ENCODE results near the gene CHN1. TPM values are rescaled to one million over a fixed set of nuclear protein-coding genes. Genes with fewer than 3 reads are reported as not detected.

The CHN1 gene
- total RNA-seq, 1 experiment from 2014 or later: 61.4 TPM

- no peak for DNase-seq (ENCODE audit: low read depth)
These were observed 6.3 kb upstream of the CHN1 start for GRCh38 chr2:175011505-175011904.

GRCh38 chr2:175010848-175011254, 5.7 kb upstream of the CHN1 start:
- DNase-seq (ENCODE audit: low read depth): no peak

GRCh38 chr2:175009917-175010621, 4.9 kb upstream of the CHN1 start:
- no peak for DNase-seq (ENCODE audit: low read depth)

- no peak for DNase-seq (ENCODE audit: low read depth)
These were observed 3.8 kb upstream of the CHN1 start for GRCh38 chr2:175008801-175009495.

- DNase-seq (ENCODE audit: low read depth): no peak
These were observed 2.8 kb upstream of the CHN1 start for GRCh38 chr2:175008009-175008408.

GRCh38 chr2:175007510-175007909, 2.3 kb upstream of the CHN1 start:
- no peak for DNase-seq (ENCODE audit: low read depth)

- DNase-seq (ENCODE audit: low read depth): no peak
These were observed 1.1 kb upstream of the CHN1 start for GRCh38 chr2:175006281-175006680.

- no peak for DNase-seq (ENCODE audit: low read depth)
These were observed 618 bp upstream of the CHN1 start for GRCh38 chr2:175005733-175006264.

GRCh38 chr2:175004730-175004979, 526 bp downstream of the CHN1 start:
- DNase-seq (ENCODE audit: low read depth): no peak

GRCh38 chr2:175003875-175004729, 1.1 kb downstream of the CHN1 start:
- DNase-seq (ENCODE audit: low read depth): peak; percentile 55

- peak; percentile 78 for DNase-seq (ENCODE audit: low read depth)
These were observed 2.5 kb downstream of the CHN1 start for GRCh38 chr2:175002547-175003274.

- no peak for DNase-seq (ENCODE audit: low read depth)
These were observed 3.6 kb downstream of the CHN1 start for GRCh38 chr2:175001566-175001965.

GRCh38 chr2:174997110-174997509, 8.1 kb downstream of the CHN1 start:
- DNase-seq (ENCODE audit: low read depth): no peak

- no peak for DNase-seq (ENCODE audit: low read depth)
These were observed 8.6 kb downstream of the CHN1 start for GRCh38 chr2:174996622-174997021.

GRCh38 chr2:174994381-174994780, 10.8 kb downstream of the CHN1 start:
- DNase-seq (ENCODE audit: low read depth): no peak

- no peak for DNase-seq (ENCODE audit: low read depth)
These were observed 12.3 kb downstream of the CHN1 start for GRCh38 chr2:174992886-174993285.

- DNase-seq (ENCODE audit: low read depth): peak; percentile 36
These were observed 19.6 kb downstream of the CHN1 start for GRCh38 chr2:174985614-174986013.

GRCh38 chr2:174984561-174984960, 20.6 kb downstream of the CHN1 start:
- no peak for DNase-seq (ENCODE audit: low read depth)

GRCh38 chr2:174981331-174981730, 23.9 kb downstream of the CHN1 start:
- DNase-seq (ENCODE audit: low read depth): no peak

GRCh38 chr2:174979996-174980395, 25.2 kb downstream of the CHN1 start:
- DNase-seq (ENCODE audit: low read depth): no peak

- DNase-seq (ENCODE audit: low read depth): no peak
These were observed 27.8 kb downstream of the CHN1 start for GRCh38 chr2:174977364-174977763.

- DNase-seq (ENCODE audit: low read depth): peak; percentile 75
These were observed 31.1 kb downstream of the CHN1 start for GRCh38 chr2:174974131-174974530.

Data from LHCN-M2 (cell line).